ENCODE data around the gene KRT1.
"Not testable (repeated sequence)": the region's sequence is repeated elsewhere in the genome, so short reads cannot be mapped to it uniquely, and the experiment has no call there.

KRT1 gene

DNA sequence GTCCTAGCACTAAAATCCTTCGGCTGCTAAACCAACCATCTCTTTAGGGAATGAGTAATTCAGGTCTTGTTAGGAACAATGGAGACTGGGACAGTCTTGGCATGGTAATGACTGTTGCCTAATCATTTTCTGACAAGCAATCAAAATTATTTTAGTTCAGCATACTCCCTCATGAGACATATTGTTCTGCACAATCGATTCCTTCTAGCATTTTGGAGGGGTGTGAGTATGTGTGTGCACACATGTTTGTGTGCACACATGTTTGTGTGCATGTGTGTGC, 2.1 kb upstream of the KRT1 start:
- DNase-seq (ENCODE audit: low read depth): no peak

DNA sequence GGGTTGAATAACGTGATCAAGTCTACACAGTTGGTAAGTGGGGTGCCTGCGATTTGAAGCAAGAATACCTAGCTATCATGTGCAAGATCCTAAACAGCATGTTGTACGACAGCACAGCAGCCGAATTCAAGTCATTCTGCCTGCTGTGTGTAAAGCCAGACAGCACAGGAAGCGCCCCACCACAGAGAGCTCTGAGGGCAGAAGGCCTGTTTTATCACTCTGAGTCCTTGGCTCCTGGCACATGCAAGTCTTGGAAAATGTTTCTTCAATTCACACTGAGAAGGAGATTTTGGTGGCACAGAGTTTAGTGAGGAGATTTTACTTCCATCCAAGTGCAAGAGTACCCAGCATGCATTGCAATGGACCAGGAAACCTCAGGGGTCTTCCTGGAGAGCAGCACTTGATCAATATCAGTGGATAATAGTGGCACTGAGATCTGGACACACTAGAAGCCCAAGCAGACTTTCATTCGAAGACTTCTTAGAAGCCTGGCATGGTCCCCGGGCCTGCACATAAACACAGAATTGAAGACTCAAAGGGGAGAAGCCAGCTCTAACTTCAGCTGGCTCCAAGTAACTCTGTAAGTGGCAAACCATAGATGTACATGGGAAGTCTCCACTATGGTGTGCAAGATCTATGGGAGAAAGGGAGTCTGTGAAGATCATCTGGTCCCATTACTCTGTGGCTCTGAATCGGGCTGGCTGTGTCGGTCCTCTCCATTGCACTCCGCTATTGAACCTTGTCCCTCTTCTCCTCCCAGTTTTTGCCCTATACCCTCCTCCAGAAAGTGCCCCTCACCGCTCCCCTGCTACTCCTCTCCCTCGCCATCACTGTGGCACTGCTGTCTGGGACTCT, 1.5 kb upstream of the KRT1 start:
- no peak for DNase-seq (ENCODE audit: low read depth)

DNA sequence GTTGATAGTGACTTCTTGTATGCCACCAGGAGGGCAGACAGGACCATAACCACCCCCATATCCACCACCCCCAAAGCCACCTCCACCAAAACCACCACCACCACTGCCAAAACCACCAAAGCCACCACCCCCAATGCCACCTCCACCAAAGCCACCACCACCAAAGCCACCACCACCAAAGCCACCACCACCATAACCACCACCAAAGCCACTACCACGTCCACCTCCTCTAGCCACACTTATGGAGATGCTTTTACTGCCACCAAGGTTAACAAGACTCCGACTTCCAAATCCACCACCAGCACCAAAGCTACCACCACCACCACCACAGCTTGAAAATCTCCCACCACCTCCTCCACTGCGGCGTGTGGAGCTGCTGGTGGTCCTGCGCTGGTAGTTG, 332 bp downstream of the KRT1 start:
- no peak for DNase-seq (ENCODE audit: low read depth)

DNA sequence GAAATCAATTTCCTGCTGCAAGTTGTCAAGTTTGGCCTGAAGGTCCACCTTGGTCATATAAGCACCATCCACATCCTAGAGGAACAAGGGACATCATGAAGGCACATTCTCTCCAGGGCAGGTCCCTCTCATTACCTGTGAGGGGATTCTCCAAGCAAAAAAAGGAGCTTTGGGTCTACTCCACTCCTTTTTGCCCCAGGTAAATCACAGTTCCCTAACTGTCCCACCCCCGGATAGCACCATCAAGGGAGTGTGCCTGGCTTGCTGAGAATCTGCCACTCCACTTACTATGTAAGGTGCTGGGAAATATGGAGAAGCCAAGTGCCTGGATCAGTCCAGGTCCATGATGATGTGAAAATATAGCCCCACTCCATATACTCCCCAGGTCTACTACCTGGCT, 2.5 kb downstream of the KRT1 start:
- DNase-seq (ENCODE audit: low read depth): no peak

DNA sequence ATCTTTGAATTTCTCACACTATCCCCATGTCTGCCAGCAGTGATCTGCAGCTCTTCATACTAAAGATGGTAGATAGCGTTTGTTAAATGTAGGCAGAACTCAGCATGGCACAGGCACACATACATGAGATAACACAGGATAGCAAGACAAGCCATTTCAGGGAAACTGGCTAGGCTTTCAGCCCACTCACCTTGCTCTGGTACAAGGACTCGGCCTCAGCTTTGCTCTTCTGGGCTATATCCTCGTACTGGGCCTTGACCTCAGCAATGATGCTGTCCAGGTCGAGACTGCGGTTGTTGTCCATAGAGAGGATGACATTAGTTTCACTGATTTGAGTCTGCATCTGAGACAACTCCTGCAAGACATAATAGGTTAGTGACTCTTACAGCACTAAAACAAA, 3.1 kb downstream of the KRT1 start:
- DNase-seq (ENCODE audit: low read depth): no peak

DNA sequence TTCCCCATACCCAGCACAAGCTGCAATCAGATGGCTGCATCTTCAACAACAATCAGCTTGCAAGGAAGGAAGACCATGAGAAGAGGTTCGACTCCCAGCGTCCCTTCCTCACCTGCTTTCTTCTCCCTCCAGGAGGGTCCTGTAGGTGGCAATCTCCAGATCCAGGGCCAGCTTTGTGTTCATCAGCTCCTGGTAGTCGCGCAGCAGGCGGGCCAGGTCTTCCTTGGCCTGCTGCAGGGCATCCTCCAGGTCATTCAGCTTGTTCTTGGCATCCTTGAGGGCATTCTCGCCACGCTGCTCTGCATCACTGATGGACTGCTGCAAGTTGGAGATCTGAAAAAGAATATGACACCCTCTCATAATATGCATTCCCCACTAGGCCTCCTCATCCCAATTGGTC, 4.0 kb downstream of the KRT1 start:
- no peak for DNase-seq (ENCODE audit: low read depth)

DNA sequence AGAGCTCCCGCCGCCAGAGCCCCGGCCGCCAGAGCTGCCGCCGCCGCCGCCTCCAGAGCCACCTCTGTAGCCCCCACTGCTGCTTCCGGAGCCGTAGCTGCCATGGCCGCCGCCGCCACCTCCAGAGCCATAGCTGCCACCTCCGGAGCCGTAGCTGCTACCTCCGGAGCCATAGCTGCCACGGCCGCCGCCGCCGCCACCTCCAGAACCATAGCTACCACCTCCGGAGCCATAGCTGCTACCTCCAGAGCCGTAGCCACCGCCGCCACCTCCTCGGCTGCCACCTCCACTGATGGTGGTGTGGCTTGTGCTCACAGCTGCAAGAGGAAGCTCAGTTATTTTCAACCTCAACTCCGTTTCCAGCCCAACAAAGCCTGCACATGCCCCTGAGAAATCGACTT, 4.9 kb downstream of the KRT1 start:
- no peak for DNase-seq (ENCODE audit: low read depth)

DNA sequence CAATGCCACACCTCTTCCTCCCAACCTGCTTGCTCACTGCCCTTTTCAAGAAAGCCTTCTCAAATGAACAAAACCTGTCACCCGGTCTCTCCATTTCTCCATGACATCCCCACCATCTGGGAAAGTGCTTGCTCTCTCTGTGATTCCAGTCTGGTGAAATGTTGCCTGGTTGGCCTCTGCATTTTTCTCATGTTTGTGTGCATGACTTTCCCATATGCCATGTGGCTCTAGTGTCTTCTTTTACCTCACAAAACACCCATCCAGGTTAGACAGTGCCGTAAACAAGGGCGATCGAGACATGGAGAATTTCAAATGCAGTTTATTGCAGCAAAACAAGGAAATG, 5.8 kb downstream of the KRT1 start:
- no peak for DNase-seq (ENCODE audit: low read depth)

DNA sequence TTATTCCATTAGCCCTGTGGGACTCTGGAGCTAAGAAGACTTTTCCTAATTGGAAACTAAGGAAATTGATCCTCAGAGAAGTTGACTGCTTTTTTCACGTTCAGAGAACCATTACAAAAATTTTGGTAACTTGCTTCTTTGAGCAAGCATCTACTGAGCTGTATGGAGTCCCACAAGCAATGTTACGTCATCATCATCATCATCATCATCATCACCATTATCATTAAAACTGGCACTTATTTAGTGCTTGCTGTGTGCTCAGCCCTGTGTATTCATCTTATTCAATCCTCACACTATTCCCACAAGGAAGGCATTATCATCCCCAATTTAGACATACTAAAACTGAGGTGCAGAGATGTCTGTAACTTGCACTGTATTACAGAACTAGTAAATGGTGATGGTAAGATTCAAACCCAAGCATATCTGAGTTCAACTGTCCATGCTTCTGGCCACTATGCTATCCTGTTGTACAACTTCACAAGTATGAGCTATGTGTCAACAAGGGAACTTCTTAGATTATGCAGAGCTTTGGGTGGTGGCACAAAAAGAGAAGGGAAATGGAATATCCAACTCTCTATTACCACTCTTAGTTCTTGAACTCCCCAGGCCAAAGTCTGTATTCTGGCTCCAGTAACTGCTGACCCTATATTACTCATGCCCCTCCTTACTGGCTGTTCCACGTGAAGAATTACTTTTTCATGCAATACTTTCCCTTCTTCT, 6.3 kb downstream of the KRT1 start:
- DNase-seq (ENCODE audit: low read depth): no peak

DNA sequence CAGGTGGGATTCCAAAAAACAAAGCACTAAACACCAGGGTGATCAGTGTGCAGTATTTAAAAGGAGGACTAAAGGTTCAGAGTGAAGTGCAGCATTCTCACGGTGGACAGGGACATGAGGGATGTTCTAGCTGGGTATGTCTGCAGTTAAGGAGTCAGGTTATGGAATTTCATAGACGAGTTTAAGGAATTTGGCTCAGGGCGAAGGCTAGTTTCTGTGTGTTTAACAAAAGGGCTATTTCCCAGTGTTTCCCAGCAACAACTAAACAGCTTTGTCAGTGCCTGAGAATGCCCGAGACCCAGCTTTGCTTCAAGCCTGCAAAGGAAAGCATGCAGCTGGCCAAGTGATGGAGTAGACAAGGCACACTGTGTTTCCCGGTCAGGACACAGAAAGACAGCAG, 7.0 kb downstream of the KRT1 start:
- DNase-seq (ENCODE audit: low read depth): no peak

DNA sequence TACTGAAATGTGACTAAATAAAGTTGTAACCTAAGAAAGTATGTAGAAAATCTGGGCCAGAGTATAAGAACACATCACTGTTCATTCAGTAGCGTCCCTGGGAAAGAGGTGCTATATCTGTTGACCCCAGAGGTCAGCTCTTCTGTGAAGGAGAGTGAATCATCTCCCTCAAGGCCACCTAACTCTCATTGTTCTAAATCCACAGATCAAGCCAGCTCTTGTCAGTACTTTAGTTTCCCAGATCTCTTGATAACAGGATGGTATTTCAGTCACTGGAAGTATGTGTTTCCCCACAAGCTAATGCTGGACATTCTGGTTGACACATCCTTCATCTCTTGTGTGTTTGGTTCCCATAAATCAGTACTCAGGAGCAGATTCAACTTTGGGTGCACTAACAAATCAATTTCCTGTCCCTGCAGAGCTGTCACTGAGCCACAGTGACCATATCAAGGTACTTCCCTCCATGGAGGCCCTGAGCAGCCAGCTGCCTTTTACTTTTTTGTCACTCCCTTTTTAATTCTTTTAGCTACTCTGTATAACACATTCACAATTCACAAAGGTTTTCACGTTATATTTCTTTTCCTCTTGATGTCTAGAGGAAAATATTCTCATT, 7.8 kb downstream of the KRT1 start:
- no peak for DNase-seq (ENCODE audit: low read depth)

DNA sequence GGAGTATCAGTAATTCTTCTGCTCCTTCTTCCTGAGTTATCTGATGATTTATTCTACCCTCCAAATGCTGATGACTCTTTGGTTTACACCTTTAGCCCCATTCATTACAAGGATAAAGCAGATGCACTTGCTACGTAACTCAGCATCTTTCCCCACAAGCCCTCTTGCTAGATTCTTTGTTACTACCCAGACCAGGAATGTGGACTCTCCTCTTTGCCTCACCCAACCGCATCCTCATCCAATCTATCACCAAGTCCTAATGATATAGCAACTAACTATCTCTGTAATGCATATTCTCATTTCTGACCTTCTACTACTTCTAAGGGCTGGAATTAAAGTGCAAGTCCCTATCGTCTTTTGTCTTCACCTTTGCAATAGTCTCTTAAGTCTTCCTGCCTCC, 9.2 kb downstream of the KRT1 start:
- DNase-seq (ENCODE audit: low read depth): no peak

DNA sequence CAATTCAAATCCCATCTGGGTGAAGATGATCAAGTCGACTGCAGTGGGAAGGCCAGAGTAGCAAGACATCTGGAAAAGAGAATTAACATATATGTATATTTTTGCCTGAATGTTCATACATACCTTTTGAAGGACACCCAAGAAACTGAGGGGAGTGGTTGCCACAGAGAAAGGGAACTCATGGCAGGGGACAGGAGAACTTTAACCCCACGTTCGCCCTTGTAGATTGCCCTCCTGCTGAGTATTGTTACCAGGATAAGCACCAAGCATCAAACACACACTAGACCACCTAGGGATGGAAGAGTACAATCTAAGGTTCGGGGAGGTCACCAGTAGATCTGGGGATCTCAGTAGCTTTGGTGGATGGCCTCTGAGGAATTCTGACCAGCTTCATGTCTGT, 9.7 kb downstream of the KRT1 start:
- DNase-seq (ENCODE audit: low read depth): no peak

DNA sequence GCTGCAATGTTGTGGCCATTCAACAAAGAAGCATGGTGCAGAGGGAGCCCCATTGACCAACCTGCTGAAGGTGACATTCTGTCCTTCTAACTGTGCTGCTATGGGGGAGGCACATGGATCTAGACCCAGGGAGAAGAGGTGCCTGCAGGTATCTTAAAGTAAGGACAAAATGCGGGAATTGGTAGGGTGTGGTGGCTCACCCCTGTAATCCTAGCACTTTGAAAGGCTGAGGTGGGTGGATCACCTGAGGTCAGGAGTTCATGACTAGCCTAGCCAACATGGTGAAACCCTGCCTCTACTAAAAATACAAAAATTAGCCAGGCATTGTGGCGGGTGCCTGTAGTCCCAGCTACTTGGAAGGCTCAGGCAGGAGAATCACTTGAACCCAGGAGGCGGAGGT, 10.3 kb downstream of the KRT1 start:
- DNase-seq (ENCODE audit: low read depth): not testable (repeated sequence)

DNA sequence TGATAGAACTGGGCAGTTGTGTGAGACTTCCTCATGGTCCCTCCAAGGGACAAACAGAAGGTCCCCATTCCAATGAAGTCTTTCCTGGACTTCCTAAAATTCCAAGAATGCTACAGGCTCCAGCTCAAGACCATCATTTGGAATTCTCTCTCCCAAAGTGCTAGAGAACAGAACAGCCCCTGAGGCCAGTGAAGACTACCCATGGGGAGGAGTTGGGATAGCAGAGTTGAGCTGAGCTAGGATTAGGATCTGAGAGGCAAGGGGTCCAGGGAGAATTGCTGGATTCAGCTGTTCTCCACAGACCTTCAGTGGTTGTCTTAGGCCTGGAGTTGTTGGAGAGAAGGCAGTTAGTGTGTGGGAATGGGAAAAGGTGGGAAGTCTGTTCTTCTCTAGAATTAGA, 10.8 kb downstream of the KRT1 start:
- no peak for DNase-seq (ENCODE audit: low read depth)

DNA sequence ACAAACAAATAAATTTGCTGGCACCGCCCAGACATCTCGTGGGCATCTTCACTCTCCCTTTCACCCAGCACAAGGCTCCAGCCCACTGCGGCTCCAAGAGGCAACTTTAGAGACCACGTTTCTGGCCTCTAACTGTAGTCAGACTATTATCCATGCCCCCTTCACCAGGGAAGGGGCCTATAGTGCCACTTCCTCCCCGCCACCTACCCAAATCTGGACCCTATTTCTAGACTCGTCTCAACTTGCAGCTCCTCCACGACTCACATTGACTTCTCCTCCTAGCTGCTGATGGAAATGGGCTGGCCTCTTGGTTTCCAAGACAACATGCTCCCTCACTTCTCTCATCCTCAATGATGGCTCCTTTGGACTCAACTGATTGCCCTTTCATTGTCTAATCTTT, 12.3 kb downstream of the KRT1 start:
- no peak for DNase-seq (ENCODE audit: low read depth)

DNA sequence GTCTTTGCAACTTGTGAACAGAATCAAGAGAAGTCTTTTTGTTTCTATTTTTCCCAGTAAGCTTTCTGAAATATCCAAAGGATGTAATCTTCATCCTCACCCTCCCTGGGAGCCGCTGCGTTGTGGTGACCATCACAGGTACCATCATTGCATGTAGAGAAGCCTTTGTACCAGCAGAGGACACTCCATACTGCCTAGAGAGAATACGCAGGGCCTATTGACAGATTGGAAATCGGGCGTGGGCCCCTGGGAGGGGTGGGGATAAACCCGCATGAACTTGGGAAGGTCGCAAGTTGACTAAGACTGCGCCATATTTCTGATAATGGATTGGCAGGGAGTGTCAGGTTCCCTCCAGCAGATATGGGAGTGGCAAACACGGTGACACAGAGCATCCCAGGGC, 12.7 kb downstream of the KRT1 start:
- no peak for DNase-seq (ENCODE audit: low read depth)

DNA sequence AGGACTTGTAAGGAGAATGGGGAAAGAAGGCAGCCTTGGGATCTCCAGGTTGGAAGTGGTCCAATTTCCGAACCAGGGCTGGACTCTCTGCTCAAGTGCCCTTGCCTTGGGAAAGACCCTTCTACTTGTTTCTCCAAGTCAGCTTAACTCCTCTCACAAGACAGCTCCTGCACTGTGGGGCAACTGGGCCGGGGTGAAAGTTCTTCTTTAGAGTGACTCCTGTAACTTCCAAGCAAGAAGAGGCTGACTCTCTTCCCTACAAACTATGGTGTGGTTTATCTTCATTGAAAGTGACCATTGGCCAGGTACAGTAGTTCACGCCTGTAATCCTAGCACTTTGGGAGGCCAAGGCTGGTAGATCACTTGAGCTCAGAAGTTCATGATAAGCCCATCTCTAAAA, 13.7 kb downstream of the KRT1 start:
- DNase-seq (ENCODE audit: low read depth): no peak

DNA sequence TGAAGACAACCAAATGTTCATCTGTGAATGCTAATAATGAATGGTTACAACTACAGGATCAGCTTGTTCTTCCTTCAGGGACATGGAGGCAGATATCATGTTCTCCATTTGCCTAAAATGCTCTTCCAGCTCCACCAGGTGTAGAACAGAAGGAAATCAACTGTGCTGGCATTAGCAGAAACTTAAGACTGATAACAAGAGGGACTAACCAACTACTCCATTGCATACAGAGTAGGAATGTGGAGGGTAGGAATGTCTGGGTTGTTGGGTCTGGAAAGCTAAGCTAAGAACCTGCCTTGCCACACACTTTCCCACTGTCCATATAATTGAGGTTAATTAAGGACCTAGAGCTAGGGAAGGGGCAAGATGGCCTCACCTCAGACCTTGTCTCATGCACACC, 16.8 kb downstream of the KRT1 start:
- DNase-seq (ENCODE audit: low read depth): no peak

DNA sequence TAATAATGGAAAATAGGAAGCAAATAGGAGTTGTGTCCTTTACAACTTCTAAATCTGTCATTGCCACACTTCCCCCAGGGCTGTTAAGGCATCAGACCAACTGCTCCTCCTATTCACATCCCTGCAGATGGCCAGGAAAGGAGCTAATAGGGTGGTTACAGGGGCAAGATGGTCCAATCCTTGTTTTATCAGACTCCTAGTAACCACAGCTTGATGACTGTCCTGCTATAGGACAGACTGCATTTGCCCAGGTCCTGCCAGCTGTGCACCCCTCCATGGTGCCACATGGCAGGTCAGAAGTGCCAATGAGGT, 17.3 kb downstream of the KRT1 start:
- DNase-seq (ENCODE audit: low read depth): no peak

DNA sequence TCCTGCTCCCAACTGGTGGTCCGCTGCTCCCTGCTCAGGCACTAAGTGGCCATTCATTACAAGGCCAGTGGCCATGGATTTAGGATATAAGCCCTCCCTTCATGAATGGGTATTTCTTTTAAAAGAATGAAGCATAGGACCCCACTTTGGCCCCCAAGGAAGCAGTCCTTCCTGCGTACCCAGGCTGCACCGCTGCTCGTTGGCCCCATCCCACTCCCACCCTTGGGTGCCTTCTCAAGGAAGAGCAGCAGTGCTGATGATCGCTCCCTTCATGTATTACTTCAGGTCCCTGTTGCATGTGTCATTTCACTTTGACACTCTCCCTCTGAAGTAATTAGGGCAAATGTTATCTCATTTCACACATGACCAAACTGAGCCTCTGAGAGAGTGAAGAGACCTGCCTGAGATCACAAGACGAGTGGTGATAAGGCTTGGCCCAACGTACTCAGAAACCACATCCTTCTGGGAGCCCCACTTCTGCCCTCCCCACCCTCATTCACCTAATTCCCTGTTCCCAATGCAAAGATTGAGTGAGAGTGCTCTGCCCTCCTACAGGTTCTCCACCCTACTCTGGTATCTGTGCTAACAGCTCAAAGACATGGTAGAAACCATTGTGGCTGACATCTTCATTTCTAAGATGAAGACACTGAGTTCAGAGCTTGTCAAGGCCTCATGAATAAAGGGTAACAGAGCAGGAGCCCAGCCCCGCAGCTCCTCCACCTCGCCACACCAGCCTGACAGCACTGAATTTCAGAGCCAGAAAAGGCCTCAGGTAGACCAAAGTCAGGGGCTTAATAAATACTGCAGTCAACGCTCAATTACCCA, 17.9 kb downstream of the KRT1 start:
- DNase-seq (ENCODE audit: low read depth): no peak

DNA sequence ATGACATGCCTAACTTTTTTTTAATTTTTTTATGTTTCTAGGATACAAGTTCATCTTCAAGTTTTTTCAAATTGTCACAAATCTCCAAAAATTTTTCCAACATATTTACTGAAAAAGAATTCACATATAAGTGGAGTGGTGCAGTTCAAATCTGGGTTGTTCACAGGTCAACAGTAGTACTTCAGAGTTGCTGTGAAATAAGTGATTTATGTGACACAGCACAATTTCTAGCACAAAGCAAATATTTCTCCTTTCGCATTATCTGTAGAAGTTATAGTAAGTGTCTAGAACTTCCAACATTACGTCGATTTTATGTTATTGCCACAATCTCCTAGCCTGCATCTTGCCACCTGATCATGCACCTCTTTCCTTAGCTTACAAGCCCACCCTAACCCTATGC, 18.5 kb downstream of the KRT1 start:
- no peak for DNase-seq (ENCODE audit: low read depth)

DNA sequence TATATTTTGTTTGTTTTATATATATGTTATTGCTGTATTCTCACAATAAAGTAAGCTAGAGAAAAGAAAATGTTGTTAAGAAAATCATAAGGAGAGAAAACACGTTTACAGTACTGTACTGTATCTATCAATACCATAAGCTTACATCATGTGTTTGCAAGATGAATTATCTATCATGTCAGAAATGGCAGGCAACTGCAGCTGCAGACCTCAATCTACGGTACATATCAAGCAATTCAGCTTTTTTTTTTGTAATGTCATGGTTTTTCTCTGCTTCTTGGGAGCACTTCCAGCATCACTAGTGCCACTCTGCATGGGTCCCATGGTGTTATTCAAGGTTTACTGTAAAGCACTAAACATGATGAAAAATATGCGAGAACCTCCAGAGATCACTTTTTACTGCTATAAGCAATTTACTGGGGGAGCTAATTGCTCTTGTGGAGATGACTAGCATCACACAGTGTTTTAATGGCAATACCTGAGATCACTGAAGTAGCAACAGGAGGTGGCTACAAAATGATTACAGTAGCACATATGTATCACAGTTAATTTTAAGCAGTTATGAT, 19.2 kb downstream of the KRT1 start:
- DNase-seq (ENCODE audit: low read depth): no peak

Measured in stimulated activated CD8-positive, alpha-beta memory T cell treated with anti-CD3 and anti-CD28 coated beads, Interleukin-12 subunit alpha, Interleukin-12 subunit beta, amount 100 ng/mL, for 4 hours (primary cell).